HepG2 (cell line): ENCODE data around the gene QTRT2. TPM values are rescaled to one million over a fixed set of nuclear protein-coding genes. Genes with fewer than 3 reads are reported as not detected.
A peak's percentile ranks its signal among the peaks of the same experiment; 100 is the strongest.

Experiments used
- ATAC-seq: fragments of 200-7000 bp; cut with Tn5 transposase; 3 replicates; pipeline ENCODE4 v1.9.1; 2020; ENCODE audit warnings: mild to moderate bottlenecking, moderate library complexity
- BruUV-seq: library from RNA; stranded (reverse); fragments of 400-500 nt; replicated peaks from 2 replicates; lab custom pipeline; 2021; lab: Mats Ljungman, UMichigan
- CTCF ChIA-PET: fragments of 300-600 bp; formaldehyde crosslinking; extraction: SDS; loops from one replicate; lab custom pipeline; 2021; ENCODE audit warnings: low total read pairs, inconsistent platforms, low intra/inter-chr PET ratio; lab: Yijun Ruan, JAX
- POLR2A ChIA-PET: fragments of 350-600 bp; sonication (Branson Sonifier 250); formaldehyde crosslinking; loops from one replicate; lab custom pipeline; 2020; ENCODE audit warnings: antibody characterized with exemption, inconsistent platforms; lab: Yijun Ruan, JAX
- DNase-seq: peaks from one replicate; pipeline ENCODE4 v3.0.0-alpha.2; 2015; ENCODE audit warnings: low spot score
- FAIRE-seq: peaks from 3 replicates; lab custom pipeline; 2011; peaks lifted over from hg19 to GRCh38; lab: Jason Lieb, UNC
- H2AFZ ChIP-seq: one replicate; pipeline ENCODE4 v1.6.1; 2011; ENCODE audit warnings: low read length, inconsistent platforms
- H3K27ac ChIP-seq: fragments of 300-600 bp; 3 replicates; pipeline ENCODE4 v1.8.0; 2011; ENCODE audit warnings: mixed run types, mild to moderate bottlenecking, mixed read lengths, low read length, inconsistent platforms; ENCODE audit not compliant: insufficient read depth; ENCODE audit errors: extremely low read length
- H3K27me3 ChIP-seq, 2 experiments: fragments of 200-600 bp in 1 of 2; 2 replicates in 1 of 2; 3 replicates in 1 of 2; pipeline versions ENCODE4 v1.6.0 to v1.8.0; 2011; ENCODE audit warnings: low read length in 2 of 2, mild to moderate bottlenecking in 2 of 2, moderate library complexity in 2 of 2, inconsistent platforms in 1 of 2; ENCODE audit not compliant: insufficient read depth in 2 of 2, control insufficient read depth in 1 of 2
- H3K36me3 ChIP-seq, 2 experiments: fragments of 200-600 bp in 1 of 2; replicated peaks in 1 of 2; 2 replicates in 1 of 2; 3 replicates in 1 of 2; pipeline versions ENCODE4 v1.5.1 to v1.8.0; 2011; ENCODE audit warnings: low read length in 2 of 2, inconsistent platforms in 1 of 2; ENCODE audit not compliant: insufficient read depth in 2 of 2, control insufficient read depth in 1 of 2
- H3K4me1 ChIP-seq: 2 replicates; pipeline ENCODE4 v1.5.1; 2012; ENCODE audit warnings: low read length, inconsistent platforms; ENCODE audit not compliant: insufficient read depth
- H3K4me2 ChIP-seq: 2 replicates; pipeline ENCODE4 v1.6.0; 2011; ENCODE audit warnings: low read depth, low read length, inconsistent platforms
- H3K4me3 ChIP-seq, 3 experiments: fragments of 200-600 bp in 1 of 3; sonication (generic), shearing (Covaris generic) in 1 of 3; replicated peaks in 1 of 3; 2 replicates each; pipeline ENCODE4 v1.5.1; 2011 to 2016; ENCODE audit warnings: low read length in 3 of 3, inconsistent platforms in 2 of 3, low read depth in 2 of 3, mild to moderate bottlenecking in 2 of 3, control low read depth in 1 of 3, mixed read lengths in 1 of 3; ENCODE audit not compliant: insufficient read depth in 1 of 3
- H3K79me2 ChIP-seq: one replicate; pipeline ENCODE4 v1.6.1; 2011; ENCODE audit warnings: low read length, inconsistent platforms; ENCODE audit not compliant: insufficient read depth
- H3K9ac ChIP-seq: 2 replicates; pipeline ENCODE4 v1.6.0; 2011; ENCODE audit warnings: mild to moderate bottlenecking, low read depth, low read length, inconsistent platforms; ENCODE audit not compliant: insufficient read depth
- H3K9me3 ChIP-seq: 2 replicates; pipeline ENCODE4 v1.5.1; 2012; ENCODE audit warnings: mild to moderate bottlenecking, low read length
- H4K20me1 ChIP-seq: 2 replicates; pipeline ENCODE4 v1.6.0; 2011; ENCODE audit warnings: inconsistent platforms, mild to moderate bottlenecking, low read length, moderate library complexity; ENCODE audit not compliant: insufficient read depth
- CBX2 ChIP-seq, 2 experiments: fragments of 200-600 bp in 1 of 2; sonication (generic); formaldehyde crosslinking in 1 of 2; IDR thresholded peaks; 2 replicates each; pipeline versions ENCODE4 v1.7.0 to v1.8.1; 2018 to 2022; ENCODE audit warnings: low read depth in 2 of 2, low read length in 1 of 2, mild to moderate bottlenecking in 1 of 2, missing genetic modification reagents in 1 of 2
- CEBPB ChIP-seq: IDR thresholded peaks from 2 replicates; pipeline ENCODE4 v1.6.1; 2011; ENCODE audit warnings: low read depth, low read length, improper control_type of control experiment, borderline replicate concordance
- CEBPG ChIP-seq: IDR thresholded peaks from 2 replicates; pipeline ENCODE4 v1.6.1; 2016
- ELF3 ChIP-seq: IDR thresholded peaks from 2 replicates; pipeline ENCODE4 v1.6.1; 2016; ENCODE audit warnings: missing genetic modification reagents, missing compliant biosample characterization
- FOXA1 ChIP-seq, 2 experiments: fragments of 450-650 bp in 1 of 2; sonication (generic) in 1 of 2; formaldehyde crosslinking in 1 of 2; IDR thresholded peaks; 2 replicates each; pipeline versions ENCODE4 v1.4.0 to v1.6.1; 2016 to 2020; ENCODE audit warnings: missing genetic modification reagents in 1 of 2
- FOXA3 ChIP-seq: IDR thresholded peaks from 2 replicates; pipeline ENCODE4 v1.6.1; 2016; ENCODE audit warnings: missing genetic modification reagents, missing compliant biosample characterization
- FOXK1 ChIP-seq: sonication (generic); formaldehyde crosslinking; IDR thresholded peaks from 2 replicates; pipeline ENCODE4 v1.4.0; 2020; ENCODE audit warnings: low read depth, missing genetic modification reagents, borderline replicate concordance
- ZNF557 ChIP-seq: sonication (generic); formaldehyde crosslinking; IDR thresholded peaks from 2 replicates; pipeline ENCODE4 v1.4.0; 2020; ENCODE audit warnings: missing genetic modification reagents
- WGBS: methylation state at CpG from one replicate; pipeline ENCODE4 v1.1.6; 2017; ENCODE audit warnings: low lambda C conversion rate; 5-methylcytosine and 5-hydroxymethylcytosine counted together
- in situ Hi-C: cut with HindIII; loops from 2 replicates; pipeline ENCODE4 v1.10.0; 2017; ENCODE audit warnings: low pct_unique_long_range_greater_than_20kb; ENCODE audit not compliant: extremely low pct_ligation_motif_present
- intact Hi-C: fragments of 100-400 bp; cut with micrococcal nuclease; formaldehyde crosslinking; loops from one replicate; pipeline ENCODE4 v1.10.0; 2022; ENCODE audit not compliant: unreplicated experiment
- polyA plus RNA-seq, 8 experiments: library from polyadenylated mRNA; depleted of rRNA in 3 of 8; stranded (reverse) in 7 of 8; unstranded in 1 of 8; fragments of >200 nt; fragmentation: Illumina TruSeq in 4 of 8; extraction: Trizol in 4 of 8; gene quantifications; 2 replicates each; pipeline versions ENCODE4 v1.2.1 to v1.2.3, GENCODE V29; 2011 to 2016; ENCODE audit warnings: low read depth in 4 of 8, missing spikeins in 1 of 8, mixed read lengths in 1 of 8; ENCODE audit not compliant: insufficient read depth in 1 of 8
- total RNA-seq, 5 experiments: library from RNA; depleted of rRNA; stranded (reverse); fragments of >200 nt; fragmentation: Illumina TruSeq; extraction: Trizol; gene quantifications; 2 replicates each; pipeline ENCODE4 v1.2.3, GENCODE V29; 2016; ENCODE audit warnings: low read depth in 1 of 5
- TF ChIP-seq, protein P1 (sequence below): sonication (generic); formaldehyde crosslinking; IDR thresholded peaks from 2 replicates; pipeline ENCODE4 v1.8.0; 2022; ENCODE audit warnings: missing genetic modification reagents, mild to moderate bottlenecking, inconsistent platforms, borderline replicate concordance
- TF ChIP-seq, protein P2 (sequence below): sonication (generic); formaldehyde crosslinking; IDR thresholded peaks from 2 replicates; pipeline ENCODE4 v1.4.0; 2020; ENCODE audit warnings: missing genetic modification reagents, borderline replicate concordance
- TF ChIP-seq, protein P3 (sequence below): IDR thresholded peaks from 2 replicates; pipeline ENCODE4 v1.6.1; 2016; ENCODE audit warnings: missing compliant biosample characterization, missing genetic modification reagents, borderline replicate concordance

The QTRT2 gene
- total and polyA plus RNA-seq, 2 of the 13 experiments (the other 11 are each of a cell fraction or from before 2014, with no cell fraction given), result 7.1 to 33.4 TPM

DNA sequence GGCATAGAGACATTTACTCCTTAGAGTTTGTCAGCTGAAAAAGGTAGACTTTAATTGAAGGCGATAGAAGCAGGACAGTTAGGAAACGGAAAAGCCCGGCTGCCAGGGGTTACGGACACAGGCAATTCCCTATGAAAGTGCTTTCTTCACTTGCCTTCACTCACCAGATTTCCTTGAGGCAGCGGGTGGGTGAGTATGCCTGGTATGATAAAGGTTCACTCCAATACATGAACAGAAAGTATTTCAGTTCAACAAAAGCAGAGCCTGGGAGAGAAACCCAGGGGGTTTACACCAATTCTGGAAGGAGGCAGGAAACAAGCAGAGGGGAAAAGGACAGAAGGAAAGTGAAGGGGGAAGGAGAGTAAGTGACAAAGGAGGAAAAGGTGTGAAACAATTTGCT is 53.9 kb downstream of the QTRT2 start (continued):
- TF ChIP-seq ZNF557 (no peak), FOXK1 (CRISPR knock-in tag) (no peak), CBX2 (IDR thresholded peaks at IDR 0.05; ENCODE audit: low read depth, low read length) (no peak), CBX2 (CRISPR knock-in tag; IDR thresholded peaks at IDR 0.05; ENCODE audit: low read depth) (no peak)
- TF ChIP-seq, protein P1, sequence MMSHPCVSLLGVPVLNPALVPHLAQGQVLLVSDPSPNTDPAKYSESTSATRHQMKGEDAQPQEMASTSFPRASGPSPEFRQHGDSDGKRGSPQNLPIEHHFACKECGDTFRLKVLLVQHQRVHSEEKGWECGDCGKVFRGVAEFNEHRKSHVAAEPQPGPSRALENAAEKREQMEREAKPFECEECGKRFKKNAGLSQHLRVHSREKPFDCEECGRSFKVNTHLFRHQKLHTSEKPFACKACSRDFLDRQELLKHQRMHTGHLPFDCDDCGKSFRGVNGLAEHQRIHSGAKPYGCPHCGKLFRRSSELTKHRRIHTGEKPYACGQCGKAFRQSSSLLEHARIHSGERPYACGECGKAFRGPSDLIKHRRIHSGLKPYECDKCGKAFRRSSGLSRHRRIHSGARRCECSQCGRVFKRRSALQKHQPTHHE, result no peak
- TF ChIP-seq, protein P2, sequence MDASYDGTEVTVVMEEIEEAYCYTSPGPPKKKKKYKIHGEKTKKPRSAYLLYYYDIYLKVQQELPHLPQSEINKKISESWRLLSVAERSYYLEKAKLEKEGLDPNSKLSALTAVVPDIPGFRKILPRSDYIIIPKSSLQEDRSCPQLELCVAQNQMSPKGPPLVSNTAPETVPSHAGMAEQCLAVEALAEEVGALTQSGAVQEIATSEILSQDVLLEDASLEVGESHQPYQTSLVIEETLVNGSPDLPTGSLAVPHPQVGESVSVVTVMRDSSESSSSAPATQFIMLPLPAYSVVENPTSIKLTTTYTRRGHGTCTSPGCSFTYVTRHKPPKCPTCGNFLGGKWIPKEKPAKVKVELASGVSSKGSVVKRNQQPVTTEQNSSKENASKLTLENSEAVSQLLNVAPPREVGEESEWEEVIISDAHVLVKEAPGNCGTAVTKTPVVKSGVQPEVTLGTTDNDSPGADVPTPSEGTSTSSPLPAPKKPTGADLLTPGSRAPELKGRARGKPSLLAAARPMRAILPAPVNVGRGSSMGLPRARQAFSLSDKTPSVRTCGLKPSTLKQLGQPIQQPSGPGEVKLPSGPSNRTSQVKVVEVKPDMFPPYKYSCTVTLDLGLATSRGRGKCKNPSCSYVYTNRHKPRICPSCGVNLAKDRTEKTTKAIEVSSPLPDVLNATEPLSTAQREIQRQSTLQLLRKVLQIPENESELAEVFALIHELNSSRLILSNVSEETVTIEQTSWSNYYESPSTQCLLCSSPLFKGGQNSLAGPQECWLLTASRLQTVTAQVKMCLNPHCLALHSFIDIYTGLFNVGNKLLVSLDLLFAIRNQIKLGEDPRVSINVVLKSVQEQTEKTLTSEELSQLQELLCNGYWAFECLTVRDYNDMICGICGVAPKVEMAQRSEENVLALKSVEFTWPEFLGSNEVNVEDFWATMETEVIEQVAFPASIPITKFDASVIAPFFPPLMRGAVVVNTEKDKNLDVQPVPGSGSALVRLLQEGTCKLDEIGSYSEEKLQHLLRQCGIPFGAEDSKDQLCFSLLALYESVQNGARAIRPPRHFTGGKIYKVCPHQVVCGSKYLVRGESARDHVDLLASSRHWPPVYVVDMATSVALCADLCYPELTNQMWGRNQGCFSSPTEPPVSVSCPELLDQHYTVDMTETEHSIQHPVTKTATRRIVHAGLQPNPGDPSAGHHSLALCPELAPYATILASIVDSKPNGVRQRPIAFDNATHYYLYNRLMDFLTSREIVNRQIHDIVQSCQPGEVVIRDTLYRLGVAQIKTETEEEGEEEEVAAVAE, result no peak

DNA sequence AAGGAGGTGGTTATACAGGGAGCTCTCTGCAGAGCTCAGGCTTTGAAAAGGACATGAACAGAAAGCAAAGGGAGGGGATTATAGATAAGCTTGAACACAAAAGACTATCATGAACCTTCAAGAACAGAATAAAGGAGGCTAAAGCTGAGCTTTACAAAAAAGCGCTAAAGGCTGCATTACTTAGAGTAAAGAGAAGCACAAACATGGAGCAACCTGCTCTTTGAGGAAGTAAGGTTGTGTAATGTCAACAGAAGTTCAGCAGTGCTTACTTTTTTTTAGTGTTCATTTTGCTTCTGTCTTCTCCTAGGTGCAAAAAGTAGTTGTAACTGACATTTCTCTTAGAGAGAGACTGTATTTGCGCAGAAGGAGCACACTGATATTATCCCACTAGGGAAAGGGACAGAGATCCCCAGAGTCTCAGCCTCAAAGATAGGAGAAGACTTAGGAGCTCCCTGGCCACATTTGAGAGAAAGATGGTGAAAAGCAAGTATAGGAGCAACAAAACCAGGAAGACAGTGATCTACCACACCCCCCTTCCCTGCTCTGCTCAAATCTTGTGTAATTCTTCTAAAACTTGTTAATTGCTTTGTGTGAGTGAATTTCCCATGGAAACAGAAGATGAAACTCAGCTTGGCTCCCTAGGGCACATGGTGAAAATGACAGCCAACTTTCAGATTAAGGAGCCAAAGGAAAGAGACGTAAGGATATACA is 54.7 kb downstream of the QTRT2 start:
- WGBS, result 52% methylated on average over 3 of the region's 3 CpGs
- CTCF ChIA-PET, result no interaction called here
- TF ChIP-seq, protein P3, sequence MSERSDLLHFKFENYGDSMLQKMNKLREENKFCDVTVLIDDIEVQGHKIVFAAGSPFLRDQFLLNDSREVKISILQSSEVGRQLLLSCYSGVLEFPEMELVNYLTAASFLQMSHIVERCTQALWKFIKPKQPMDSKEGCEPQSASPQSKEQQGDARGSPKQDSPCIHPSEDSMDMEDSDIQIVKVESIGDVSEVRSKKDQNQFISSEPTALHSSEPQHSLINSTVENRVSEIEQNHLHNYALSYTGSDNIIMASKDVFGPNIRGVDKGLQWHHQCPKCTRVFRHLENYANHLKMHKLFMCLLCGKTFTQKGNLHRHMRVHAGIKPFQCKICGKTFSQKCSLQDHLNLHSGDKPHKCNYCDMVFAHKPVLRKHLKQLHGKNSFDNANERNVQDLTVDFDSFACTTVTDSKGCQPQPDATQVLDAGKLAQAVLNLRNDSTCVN, result no peak
- TF ChIP-seq CEBPG (CRISPR knock-in tag), result 0 out of 2 replicates have a peak, but pooled peaks have one; percentile 4
- TF ChIP-seq ELF3 (CRISPR knock-in tag), result peak; percentile 63
- no peak for TF ChIP-seq FOXA1 (IDR thresholded peaks at IDR 0.05)
- peak; percentile 39; the same call in 1 of the 2 replicates for TF ChIP-seq FOXA1 (CRISPR knock-in tag; IDR thresholded peaks at IDR 0.05)
- TF ChIP-seq FOXA3 (CRISPR knock-in tag), result peak; percentile 53
- peak; percentile 47; the same call in 1 of the 2 replicates for TF ChIP-seq CEBPB

More for the DNA sequence above, 54.7 kb downstream of the QTRT2 start:
- POLR2A ChIA-PET, result no interaction called here
- Histone ChIP-seq H3K4me3 (no peak overlapping the region), H3K36me3 (no peaks in the 10 kb centered on the region), H3K27me3 (peaks cover 0 to 5% of the 10 kb centered on the region in 2 experiments; a peak in 1 of 5 replicates), H4K20me1 (no peaks in the 10 kb centered on the region), H3K9me3 (no peaks in the 10 kb centered on the region), H3K4me2 (no peak overlapping the region), H3K4me1 (no peaks in the 10 kb centered on the region), H3K9ac (no peak overlapping the region), H3K79me2 (no peaks in the 10 kb centered on the region), H3K27ac (no peak overlapping the region), H2AFZ (no peak overlapping the region)
- ATAC-seq, result no peak
- no peak for DNase-seq
- in situ Hi-C loops (no loop called here), intact Hi-C loops (no loop called here)
- BruUV-seq, result no TSS peak
- FAIRE-seq, result no peak
